ENCODE results near the gene NLGN3.

Gene NLGN3

DNA sequence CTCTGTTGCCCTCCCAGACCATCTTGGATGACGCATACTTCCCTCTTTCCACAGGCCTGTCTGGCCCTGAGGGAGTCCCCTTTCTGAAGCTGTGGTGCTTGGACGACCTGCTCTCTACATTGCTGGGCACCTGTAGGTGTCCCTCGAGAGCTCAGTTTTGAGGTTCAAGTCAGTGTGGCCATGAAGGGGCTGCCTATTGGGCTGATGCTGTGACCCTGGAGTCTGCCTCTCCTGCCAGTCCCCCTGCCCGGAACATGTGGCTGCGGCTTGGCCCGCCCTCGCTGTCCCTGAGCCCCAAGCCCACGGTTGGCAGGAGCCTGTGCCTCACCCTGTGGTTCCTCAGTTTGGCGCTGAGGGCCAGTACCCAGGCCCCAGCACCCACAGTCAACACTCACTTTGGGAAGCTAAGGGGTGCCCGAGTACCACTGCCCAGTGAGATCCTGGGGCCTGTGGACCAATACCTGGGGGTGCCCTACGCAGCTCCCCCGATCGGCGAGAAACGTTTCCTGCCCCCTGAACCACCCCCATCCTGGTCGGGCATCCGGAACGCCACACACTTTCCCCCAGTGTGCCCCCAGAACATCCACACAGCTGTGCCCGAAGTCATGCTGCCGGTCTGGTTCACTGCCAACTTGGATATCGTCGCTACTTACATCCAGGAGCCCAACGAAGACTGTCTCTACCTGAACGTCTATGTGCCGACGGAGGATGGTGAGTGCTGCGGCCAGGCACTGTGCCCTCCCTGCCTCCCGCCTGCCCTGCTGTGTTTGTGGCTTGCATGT, 3.0 kb downstream of the NLGN3 start:
- H3K4me3 Mint-ChIP-seq = no peak overlapping the region

DNA sequence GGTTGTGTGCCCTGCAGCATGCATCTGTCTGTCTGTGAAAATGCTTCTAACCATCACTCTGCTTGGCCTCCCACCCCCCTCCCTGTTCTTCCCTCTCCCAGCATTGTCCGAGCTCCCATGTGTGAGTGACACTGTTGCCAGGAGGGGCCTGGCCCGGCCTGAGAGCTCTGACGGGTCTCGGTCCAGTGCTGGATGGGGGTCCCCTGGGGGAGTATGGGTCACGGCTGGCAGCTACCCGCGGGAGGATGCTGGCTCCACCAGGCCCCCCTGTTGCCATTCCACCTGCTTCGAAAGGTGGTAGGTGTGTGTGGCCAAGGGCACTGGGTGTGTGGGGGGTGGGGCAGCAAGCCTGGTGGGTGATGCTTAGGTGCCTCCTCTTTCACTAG, 3.6 kb downstream of the NLGN3 start:
- H3K4me3 Mint-ChIP-seq = no peak overlapping the region
- no peak overlapping the region for H3K27ac Mint-ChIP-seq
- H3K36me3 Mint-ChIP-seq (ENCODE audit: low read depth) = no peaks in the 10 kb centered on the region

More for the DNA sequence above, 3.0 kb downstream of the NLGN3 start:
- H3K9me3 Mint-ChIP-seq = no peaks in the 10 kb centered on the region
- H3K36me3 Mint-ChIP-seq (ENCODE audit: low read depth) = no peaks in the 10 kb centered on the region
- peaks cover 10% of the 10 kb centered on the region for H3K4me1 Mint-ChIP-seq (ENCODE audit: low read depth)
- H3K27ac Mint-ChIP-seq = no peak overlapping the region
- no peaks in the 10 kb centered on the region for H3K27me3 Mint-ChIP-seq

DNA sequence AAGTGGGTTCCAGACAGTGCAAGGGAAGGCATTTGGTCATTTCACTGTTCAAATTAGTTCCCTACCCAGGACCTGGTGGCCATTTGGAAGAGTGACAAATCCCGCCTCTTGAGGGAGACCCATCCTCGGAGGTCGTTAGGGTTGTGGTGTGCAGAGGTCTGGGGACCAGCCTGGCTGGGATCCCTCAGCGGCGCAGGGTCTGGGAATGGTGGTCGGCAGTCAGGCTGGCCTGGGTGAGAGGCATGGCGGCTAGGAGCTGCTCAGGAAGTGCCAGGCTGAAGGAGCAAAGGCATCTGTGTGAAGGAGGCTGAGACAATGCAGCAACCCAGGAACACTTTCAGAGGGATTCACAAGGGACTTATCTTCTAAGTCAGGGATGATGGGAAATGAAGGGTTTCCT, 6.7 kb downstream of the NLGN3 start:
- H3K27me3 Mint-ChIP-seq = no peaks in the 10 kb centered on the region
- peaks cover 2% of the 10 kb centered on the region for H3K4me1 Mint-ChIP-seq (ENCODE audit: low read depth)
- H3K4me3 Mint-ChIP-seq = no peak overlapping the region
- no peak overlapping the region for H3K27ac Mint-ChIP-seq
- H3K36me3 Mint-ChIP-seq (ENCODE audit: low read depth) = no peaks in the 10 kb centered on the region
- no peaks in the 10 kb centered on the region for H3K9me3 Mint-ChIP-seq

More for the DNA sequence above, 3.6 kb downstream of the NLGN3 start:
- Mint-ChIP-seq H3K9me3 (no peaks in the 10 kb centered on the region), H3K27me3 (no peaks in the 10 kb centered on the region), H3K4me1 (ENCODE audit: low read depth) (peaks cover 10% of the 10 kb centered on the region)

DNA sequence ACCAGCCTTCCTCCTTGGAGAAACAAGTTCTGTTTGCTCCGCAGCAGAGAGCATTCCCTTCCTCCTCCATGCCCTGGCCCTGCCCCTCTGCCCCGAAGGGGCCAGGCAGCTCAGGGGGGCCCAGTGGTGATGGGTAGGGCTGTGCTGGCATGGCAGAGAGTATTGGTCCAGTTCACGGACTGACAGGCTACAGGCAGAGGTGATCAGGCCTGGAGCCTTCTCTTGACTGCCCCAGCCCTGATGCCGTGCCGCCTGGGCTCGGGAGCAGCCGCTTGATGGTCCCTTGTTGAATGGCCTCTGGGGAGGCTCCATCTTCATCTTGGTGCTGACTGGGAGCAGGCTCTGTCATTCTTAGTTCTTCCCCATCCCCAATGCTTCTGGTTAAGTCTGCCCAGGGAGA, 9.6 kb downstream of the NLGN3 start:
- H3K4me1 Mint-ChIP-seq (ENCODE audit: low read depth) = peaks cover under 1% of the 10 kb centered on the region
- H3K27ac Mint-ChIP-seq = no peak overlapping the region

DNA sequence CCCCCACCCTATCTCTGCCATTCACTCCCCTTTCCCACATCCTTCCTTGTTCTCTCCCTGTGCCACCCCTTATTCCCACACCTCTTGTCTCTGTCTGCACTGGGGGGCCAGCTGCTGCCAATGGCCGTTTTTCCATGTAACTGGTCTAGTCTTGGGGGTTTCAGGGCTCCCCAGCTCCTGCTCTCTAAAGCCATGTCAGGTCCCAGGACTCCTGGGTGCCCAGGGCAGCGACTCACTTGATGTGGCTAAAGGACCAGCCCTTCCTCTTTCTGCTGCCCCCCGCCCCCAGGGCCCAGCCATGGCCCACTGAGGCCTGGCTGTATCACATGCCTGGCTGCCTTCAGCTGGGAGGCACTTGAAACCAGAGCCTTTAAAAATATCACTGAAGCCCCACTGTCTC, 10.0 kb downstream of the NLGN3 start:
- peaks cover 4% of the 10 kb centered on the region for H3K4me1 Mint-ChIP-seq (ENCODE audit: low read depth)
- no peak overlapping the region for H3K27ac Mint-ChIP-seq
- no peaks in the 10 kb centered on the region for H3K9me3 Mint-ChIP-seq
- no peaks in the 10 kb centered on the region for H3K27me3 Mint-ChIP-seq
- H3K36me3 Mint-ChIP-seq (ENCODE audit: low read depth) = peaks cover 3% of the 10 kb centered on the region
- H3K4me3 Mint-ChIP-seq = no peak overlapping the region

More for the DNA sequence above, 9.6 kb downstream of the NLGN3 start:
- Mint-ChIP-seq H3K9me3 (no peaks in the 10 kb centered on the region), H3K27me3 (no peaks in the 10 kb centered on the region), H3K4me3 (no peak overlapping the region), H3K36me3 (ENCODE audit: low read depth) (peaks cover 3% of the 10 kb centered on the region)

DNA sequence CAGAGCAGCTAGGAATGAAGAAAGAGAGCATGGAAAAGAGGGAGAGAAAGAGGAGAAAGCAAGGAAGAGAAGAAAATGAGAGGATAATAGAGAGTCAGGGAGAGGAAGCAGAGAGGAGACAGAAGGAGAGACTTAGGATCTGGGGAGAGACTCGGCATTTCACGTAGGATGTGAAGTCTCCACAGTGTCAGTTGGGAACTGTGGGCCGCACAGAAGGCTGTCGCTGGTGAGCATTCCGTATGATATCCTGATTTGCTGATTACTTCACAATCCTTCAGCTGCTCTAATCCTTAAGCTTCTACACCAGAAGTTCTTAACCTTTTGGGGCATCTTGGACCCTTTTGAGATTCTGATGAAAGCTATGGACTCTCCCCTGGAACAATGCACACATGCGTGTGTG, 14.0 kb downstream of the NLGN3 start:
- Mint-ChIP-seq H3K4me1 (ENCODE audit: low read depth) (peaks cover 4% of the 10 kb centered on the region), H3K27ac (no peak overlapping the region), H3K9me3 (no peaks in the 10 kb centered on the region), H3K36me3 (ENCODE audit: low read depth) (peaks cover 3% of the 10 kb centered on the region), H3K27me3 (no peaks in the 10 kb centered on the region), H3K4me3 (no peak overlapping the region)

DNA sequence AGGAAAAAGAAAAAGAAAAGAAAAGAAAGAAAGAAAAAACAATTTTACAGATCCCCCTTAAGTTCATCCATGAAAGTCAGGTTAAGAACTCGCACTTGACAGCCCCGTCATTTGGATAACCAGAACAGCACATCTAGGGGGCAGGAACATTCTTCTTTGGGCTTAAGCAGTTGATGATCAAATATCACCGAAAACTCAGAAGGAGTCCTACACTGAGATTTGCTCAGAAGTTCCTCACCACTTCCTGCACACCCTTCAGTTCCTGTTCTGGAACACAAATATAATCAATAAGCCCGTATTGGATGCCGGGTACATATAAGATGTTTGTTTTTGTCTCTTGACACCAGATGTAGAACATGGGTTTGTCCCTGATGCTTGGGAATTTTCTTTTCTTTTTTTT, 14.7 kb downstream of the NLGN3 start:
- H3K36me3 Mint-ChIP-seq (ENCODE audit: low read depth) = peaks cover 3% of the 10 kb centered on the region
- H3K4me1 Mint-ChIP-seq (ENCODE audit: low read depth) = peaks cover 4% of the 10 kb centered on the region
- H3K27me3 Mint-ChIP-seq = no peaks in the 10 kb centered on the region
- H3K4me3 Mint-ChIP-seq = no peak overlapping the region
- H3K27ac Mint-ChIP-seq = no peak overlapping the region
- H3K9me3 Mint-ChIP-seq = no peaks in the 10 kb centered on the region

DNA sequence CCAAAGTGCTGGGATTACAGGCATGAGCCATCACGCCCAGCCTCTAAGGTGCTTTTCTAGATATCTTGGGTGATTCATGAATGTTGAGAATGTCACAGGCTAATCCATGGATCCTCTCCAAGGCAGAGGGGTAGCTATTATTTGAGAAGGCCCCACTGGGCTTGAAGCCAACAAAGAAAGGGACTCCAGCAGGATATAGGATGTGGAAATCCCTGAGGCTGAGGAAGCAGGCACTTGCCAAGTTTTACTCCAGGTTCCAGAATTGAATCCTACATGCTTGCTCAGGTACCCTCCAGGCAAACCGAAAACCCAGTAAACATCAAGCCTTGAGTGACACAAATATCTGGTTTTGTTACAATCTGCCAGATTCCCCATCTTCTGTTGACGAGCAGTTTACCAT, 15.8 kb downstream of the NLGN3 start:
- peaks cover 4% of the 10 kb centered on the region for H3K4me1 Mint-ChIP-seq (ENCODE audit: low read depth)
- H3K27ac Mint-ChIP-seq = no peak overlapping the region
- peaks cover 3% of the 10 kb centered on the region for H3K36me3 Mint-ChIP-seq (ENCODE audit: low read depth)
- H3K27me3 Mint-ChIP-seq = no peaks in the 10 kb centered on the region
- H3K9me3 Mint-ChIP-seq = no peaks in the 10 kb centered on the region
- H3K4me3 Mint-ChIP-seq = no peak overlapping the region

DNA sequence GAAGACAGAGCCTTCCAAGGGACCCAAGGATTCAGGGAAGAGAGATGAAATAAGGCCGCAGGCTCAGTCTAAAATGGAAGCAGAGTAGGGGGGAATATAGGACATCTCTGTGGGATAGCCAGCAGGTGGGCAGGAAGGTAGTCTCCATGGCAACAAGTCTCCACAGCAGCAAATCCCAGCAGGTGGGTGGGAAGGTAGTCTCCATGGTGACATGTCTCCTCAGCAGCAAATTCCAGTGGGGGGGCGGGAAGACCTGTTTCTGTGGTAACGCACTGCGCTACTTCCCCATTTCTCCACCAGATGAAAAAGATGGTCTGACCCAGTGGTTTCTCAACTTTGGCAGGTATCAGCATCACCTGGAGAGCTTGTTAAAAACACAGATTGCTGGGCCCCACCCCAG, 18.3 kb downstream of the NLGN3 start:
- Mint-ChIP-seq H3K27me3 (no peaks in the 10 kb centered on the region), H3K4me1 (ENCODE audit: low read depth) (peaks cover 4% of the 10 kb centered on the region), H3K36me3 (ENCODE audit: low read depth) (peaks cover 9% of the 10 kb centered on the region), H3K4me3 (no peak overlapping the region), H3K27ac (no peak overlapping the region), H3K9me3 (no peaks in the 10 kb centered on the region)

DNA sequence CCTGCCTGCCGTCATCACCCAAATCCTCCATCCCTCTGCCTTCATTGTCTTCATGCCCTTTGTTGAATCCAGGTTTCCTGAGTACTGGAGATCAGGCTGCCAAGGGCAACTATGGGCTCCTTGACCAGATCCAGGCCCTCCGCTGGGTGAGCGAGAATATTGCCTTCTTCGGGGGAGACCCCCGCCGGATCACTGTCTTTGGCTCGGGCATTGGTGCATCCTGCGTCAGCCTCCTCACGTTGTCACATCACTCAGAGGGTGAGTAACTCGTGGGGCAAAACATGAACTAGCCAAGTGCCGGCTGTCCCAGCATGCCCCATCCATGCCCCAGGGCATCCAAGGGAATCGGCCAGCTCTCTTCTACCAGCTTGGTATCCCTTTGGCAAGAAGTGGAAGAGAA, 19.4 kb downstream of the NLGN3 start:
- H3K27me3 Mint-ChIP-seq = no peaks in the 10 kb centered on the region
- H3K27ac Mint-ChIP-seq = no peak overlapping the region
- no peaks in the 10 kb centered on the region for H3K9me3 Mint-ChIP-seq
- H3K4me1 Mint-ChIP-seq (ENCODE audit: low read depth) = peaks cover 4% of the 10 kb centered on the region
- peaks cover 5% of the 10 kb centered on the region for H3K36me3 Mint-ChIP-seq (ENCODE audit: low read depth)
- H3K4me3 Mint-ChIP-seq = no peak overlapping the region

DNA sequence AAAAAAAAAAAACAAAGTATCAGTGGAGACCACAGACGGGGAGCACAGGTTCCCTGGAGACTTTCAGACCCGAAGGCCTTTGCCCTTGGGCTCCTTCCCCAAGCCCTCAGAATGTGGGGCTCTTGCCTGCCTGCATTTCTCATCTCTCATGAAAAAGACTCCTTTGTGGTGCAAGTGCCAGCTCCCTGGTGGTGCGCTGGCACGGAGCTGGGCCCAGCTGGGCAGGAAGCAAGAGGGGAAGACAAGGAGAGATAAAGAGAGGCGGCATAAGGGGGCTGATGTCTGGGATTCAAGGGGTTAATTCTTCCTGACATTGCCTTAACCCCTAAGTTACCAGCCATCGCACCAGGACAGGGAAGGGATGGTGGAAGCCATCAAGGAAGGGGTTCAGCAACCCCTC, 21.8 kb downstream of the NLGN3 start:
- Mint-ChIP-seq H3K4me1 (ENCODE audit: low read depth) (peaks cover 2% of the 10 kb centered on the region), H3K4me3 (no peak overlapping the region), H3K27ac (no peak overlapping the region), H3K27me3 (no peaks in the 10 kb centered on the region), H3K9me3 (no peaks in the 10 kb centered on the region), H3K36me3 (ENCODE audit: low read depth) (peaks cover 5% of the 10 kb centered on the region)

DNA sequence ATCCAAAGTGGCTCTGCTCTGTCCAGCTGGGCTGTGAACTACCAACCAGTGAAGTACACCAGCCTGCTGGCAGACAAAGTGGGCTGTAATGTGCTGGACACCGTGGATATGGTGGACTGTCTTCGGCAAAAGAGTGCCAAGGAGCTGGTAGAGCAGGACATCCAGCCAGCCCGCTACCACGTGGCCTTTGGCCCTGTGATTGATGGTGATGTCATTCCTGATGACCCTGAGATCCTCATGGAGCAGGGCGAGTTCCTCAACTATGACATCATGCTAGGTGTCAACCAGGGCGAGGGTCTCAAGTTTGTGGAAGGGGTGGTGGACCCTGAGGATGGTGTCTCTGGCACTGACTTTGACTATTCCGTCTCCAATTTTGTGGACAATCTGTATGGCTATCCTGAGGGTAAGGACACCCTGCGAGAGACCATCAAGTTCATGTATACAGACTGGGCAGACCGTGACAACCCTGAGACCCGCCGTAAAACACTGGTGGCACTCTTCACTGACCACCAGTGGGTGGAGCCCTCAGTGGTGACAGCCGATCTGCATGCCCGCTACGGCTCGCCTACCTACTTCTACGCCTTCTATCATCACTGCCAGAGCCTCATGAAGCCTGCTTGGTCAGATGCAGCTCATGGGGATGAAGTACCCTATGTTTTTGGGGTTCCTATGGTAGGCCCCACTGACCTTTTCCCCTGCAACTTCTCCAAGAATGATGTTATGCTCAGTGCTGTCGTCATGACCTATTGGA, 22.6 kb downstream of the NLGN3 start:
- Mint-ChIP-seq H3K4me1 (ENCODE audit: low read depth) (peaks cover 3% of the 10 kb centered on the region), H3K27me3 (no peaks in the 10 kb centered on the region), H3K36me3 (ENCODE audit: low read depth) (peaks cover 5% of the 10 kb centered on the region), H3K27ac (no peak overlapping the region), H3K4me3 (no peak overlapping the region), H3K9me3 (no peaks in the 10 kb centered on the region)

DNA sequence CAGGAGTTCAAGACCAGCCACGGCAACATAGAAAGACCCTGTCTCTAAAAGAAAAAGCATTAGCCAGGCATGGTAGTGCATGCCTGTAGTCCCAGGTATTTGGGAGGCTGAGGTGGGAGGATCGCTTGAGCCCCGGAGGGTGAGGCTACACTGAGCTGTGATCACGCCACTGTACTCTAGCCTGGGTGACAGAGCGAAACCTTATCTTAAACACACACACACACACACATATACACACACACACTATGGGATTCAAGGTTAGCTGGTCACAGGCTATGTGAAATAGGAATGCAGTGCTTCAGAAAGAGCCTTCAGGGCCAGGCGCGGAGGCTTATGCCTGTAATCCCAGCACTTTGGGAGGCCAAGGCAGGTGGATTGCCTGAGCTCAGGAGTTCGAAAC, 23.5 kb downstream of the NLGN3 start:
- Mint-ChIP-seq H3K4me3 (no peak overlapping the region), H3K27me3 (no peaks in the 10 kb centered on the region), H3K27ac (no peak overlapping the region), H3K9me3 (no peaks in the 10 kb centered on the region), H3K36me3 (ENCODE audit: low read depth) (peaks cover 6% of the 10 kb centered on the region), H3K4me1 (ENCODE audit: low read depth) (peaks cover 3% of the 10 kb centered on the region)

DNA sequence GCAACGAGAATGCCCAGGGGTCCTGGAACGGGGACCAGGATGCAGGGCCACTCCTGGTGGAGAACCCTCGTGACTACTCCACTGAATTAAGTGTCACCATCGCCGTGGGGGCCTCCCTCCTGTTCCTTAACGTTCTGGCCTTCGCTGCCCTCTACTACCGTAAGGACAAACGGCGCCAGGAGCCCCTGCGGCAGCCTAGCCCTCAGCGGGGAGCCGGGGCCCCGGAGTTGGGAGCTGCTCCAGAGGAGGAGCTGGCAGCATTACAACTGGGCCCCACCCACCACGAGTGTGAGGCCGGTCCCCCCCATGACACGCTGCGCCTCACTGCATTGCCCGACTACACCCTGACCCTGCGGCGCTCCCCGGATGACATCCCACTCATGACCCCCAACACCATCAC, 24.9 kb downstream of the NLGN3 start:
- H3K4me3 Mint-ChIP-seq = no peak overlapping the region
- no peaks in the 10 kb centered on the region for H3K27me3 Mint-ChIP-seq
- peaks cover 3% of the 10 kb centered on the region for H3K4me1 Mint-ChIP-seq (ENCODE audit: low read depth)
- H3K9me3 Mint-ChIP-seq = no peaks in the 10 kb centered on the region
- H3K36me3 Mint-ChIP-seq (ENCODE audit: low read depth) = peaks cover 20% of the 10 kb centered on the region
- no peak overlapping the region for H3K27ac Mint-ChIP-seq

DNA sequence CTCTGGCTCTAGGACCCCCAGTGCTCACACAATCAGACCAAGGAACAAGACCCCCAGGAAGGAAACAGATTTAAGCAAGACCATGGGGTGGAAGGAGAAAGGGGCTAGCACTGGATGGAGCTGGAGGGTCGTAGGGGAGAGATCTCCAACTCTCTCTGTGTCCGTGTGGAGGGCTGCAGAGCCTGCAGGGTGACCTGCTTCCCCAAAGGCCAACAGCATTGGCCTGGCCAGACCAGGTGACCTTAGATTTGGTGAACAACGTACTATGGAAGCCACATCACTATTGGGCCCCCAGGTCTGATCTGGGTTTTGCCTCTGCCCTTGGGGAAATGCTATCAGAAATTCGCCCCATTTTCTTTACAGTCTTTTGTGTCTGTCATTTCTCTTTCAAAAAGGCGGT, 26.0 kb downstream of the NLGN3 start:
- no peak overlapping the region for H3K4me3 Mint-ChIP-seq
- no peaks in the 10 kb centered on the region for H3K27me3 Mint-ChIP-seq
- H3K36me3 Mint-ChIP-seq (ENCODE audit: low read depth) = peaks cover 24% of the 10 kb centered on the region
- H3K27ac Mint-ChIP-seq = no peak overlapping the region
- peaks cover 3% of the 10 kb centered on the region for H3K4me1 Mint-ChIP-seq (ENCODE audit: low read depth)
- H3K9me3 Mint-ChIP-seq = no peaks in the 10 kb centered on the region
